HEK293T (cell line): ENCODE data around the gene MZT1.
A peak's percentile ranks its signal among the peaks of the same experiment; 100 is the strongest.

ENCODE experiments used
- ARNT ChIP-seq: fragments of 450-650 bp; IDR thresholded peaks from 2 replicates; pipeline ENCODE4 v1.6.1; 2017; ENCODE audit warnings: mild to moderate bottlenecking
- BHLHE40 ChIP-seq: fragments of 450-650 bp; IDR thresholded peaks from 2 replicates; pipeline ENCODE4 v1.6.1; 2016; ENCODE audit warnings: mild to moderate bottlenecking, moderate library complexity, borderline replicate concordance
- CTBP1 ChIP-seq: fragments of 450-650 bp; IDR thresholded peaks from 2 replicates; pipeline ENCODE4 v1.6.1; 2016; ENCODE audit warnings: borderline replicate concordance
- FOXA1 ChIP-seq: fragments of 450-650 bp; IDR thresholded peaks from 2 replicates; pipeline ENCODE4 v1.6.1; 2016; ENCODE audit warnings: mild to moderate bottlenecking
- FOXK2 ChIP-seq: fragments of 450-650 bp; IDR thresholded peaks from 2 replicates; pipeline ENCODE4 v1.6.1; 2016; ENCODE audit warnings: mild to moderate bottlenecking
- LEF1 ChIP-seq: fragments of 450-650 bp; IDR thresholded peaks from 2 replicates; pipeline ENCODE4 v1.6.1; 2017; ENCODE audit warnings: mild to moderate bottlenecking, borderline replicate concordance
- NFRKB ChIP-seq: fragments of 450-650 bp; IDR thresholded peaks from 2 replicates; pipeline ENCODE4 v1.6.1; 2016; ENCODE audit warnings: mild to moderate bottlenecking, moderate library complexity
- SP1 ChIP-seq: fragments of 450-650 bp; IDR thresholded peaks from 2 replicates; pipeline ENCODE4 v1.6.1; 2017
- SUZ12 ChIP-seq: fragments of 450-650 bp; IDR thresholded peaks from 2 replicates; pipeline ENCODE4 v1.6.1; 2016; ENCODE audit warnings: mild to moderate bottlenecking
- ZNF384 ChIP-seq: fragments of 450-650 bp; IDR thresholded peaks from 2 replicates; pipeline ENCODE4 v1.6.1; 2016

DNA sequence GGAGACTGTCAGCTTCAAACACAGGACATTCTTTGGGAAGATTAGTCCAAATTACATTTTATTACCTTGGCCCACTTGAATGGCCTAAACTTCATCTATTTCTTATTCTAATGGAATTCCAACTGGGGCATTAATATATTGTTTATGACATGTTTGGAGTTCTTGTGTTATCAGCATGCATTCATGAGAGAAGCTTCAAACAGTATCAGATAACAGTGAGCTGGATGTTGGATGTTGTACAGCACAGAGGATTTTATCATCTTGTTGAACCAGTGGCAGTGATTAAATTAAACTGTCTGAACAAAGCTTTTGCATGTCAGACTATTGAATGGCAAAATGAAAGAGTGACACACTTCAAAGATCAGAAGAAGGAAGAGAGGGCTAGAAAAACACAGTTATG lies 50.0 kb downstream of the MZT1 start:
- TF ChIP-seq BHLHE40 (no peak), FOXK2 (no peak), SP1 (no peak), ARNT (no peak), CTBP1 (peak; percentile 4; the same call in 1 of the 2 replicates), SUZ12 (no peak), NFRKB (no peak), LEF1 (no peak), FOXA1 (no peak), ZNF384 (no peak)
